Liver (tissue), 8 donors: ENCODE data around the gene SORL1-AS1.

Experiments used
- DNase-seq: peaks from one replicate; pipeline ENCODE4 v3.0.0-alpha.2; 2017; ENCODE audit warnings: low spot score
- H3K27ac ChIP-seq, 2 donors: one replicate each; pipeline ENCODE4 v1.7.0; 2013; ENCODE audit warnings: inconsistent platforms in 2 of 2, low read length in 2 of 2, control low read depth in 1 of 2, low read depth in 1 of 2, mild to moderate bottlenecking in 1 of 2
- H3K27me3 ChIP-seq, 4 donors: one replicate each; pipeline versions ENCODE4 v1.6.1 to v1.7.0; 2013; ENCODE audit warnings: low read length in 3 of 4, inconsistent platforms in 1 of 4, mild to moderate bottlenecking in 1 of 4, moderate library complexity in 1 of 4; ENCODE audit not compliant: control insufficient read depth in 4 of 4, insufficient read depth in 4 of 4
- H3K36me3 ChIP-seq, 4 donors: one replicate each; pipeline versions ENCODE4 v1.6.1 to v1.7.0; 2013; ENCODE audit warnings: low read length in 3 of 4, mild to moderate bottlenecking in 3 of 4, low read depth in 1 of 4, moderate library complexity in 1 of 4; ENCODE audit not compliant: control insufficient read depth in 4 of 4, insufficient read depth in 3 of 4
- H3K4me1 ChIP-seq, 4 donors: one replicate each; pipeline versions ENCODE4 v1.6.1 to v1.7.0; 2013; ENCODE audit warnings: low read length in 3 of 4, mild to moderate bottlenecking in 3 of 4, moderate library complexity in 1 of 4; ENCODE audit not compliant: control insufficient read depth in 4 of 4, insufficient read depth in 4 of 4
- H3K4me3 ChIP-seq, 3 donors: one replicate each; pipeline versions ENCODE4 v1.6.1 to v1.7.0; 2013; ENCODE audit warnings: low read length in 3 of 3, control low read depth in 1 of 3, low read depth in 1 of 3, mild to moderate bottlenecking in 1 of 3
- H3K9ac ChIP-seq, 2 donors: one replicate each; pipeline ENCODE4 v1.7.0; 2013; ENCODE audit warnings: low read length in 2 of 2, mild to moderate bottlenecking in 2 of 2, moderate library complexity in 2 of 2, control low read depth in 1 of 2, low read depth in 1 of 2
- H3K9me3 ChIP-seq, 4 donors: one replicate each; pipeline versions ENCODE4 v1.6.1 to v1.7.0; 2013; ENCODE audit warnings: low read length in 3 of 4; ENCODE audit not compliant: control insufficient read depth in 4 of 4
- ATF3 ChIP-seq: IDR thresholded peaks from 2 replicates; pipeline ENCODE4 v1.6.1; 2016; ENCODE audit warnings: antibody characterized with exemption
- CTCF ChIP-seq: fragments of 150-350 bp; IDR thresholded peaks from 2 replicates; pipeline ENCODE4 v1.5.1; 2017; ENCODE audit warnings: improper control_type of control experiment, low read depth, low read length; ENCODE audit not compliant: missing input control
- EGR1 ChIP-seq, 2 donors: IDR thresholded peaks; 2 replicates each; pipeline ENCODE4 v1.6.1; 2016 to 2018; ENCODE audit warnings: antibody characterized with exemption in 2 of 2, low read depth in 2 of 2
- FOXA1 ChIP-seq: IDR thresholded peaks from 2 replicates; pipeline ENCODE4 v1.6.1; 2016; ENCODE audit warnings: antibody characterized with exemption
- FOXA2 ChIP-seq: IDR thresholded peaks from 2 replicates; pipeline ENCODE4 v1.6.1; 2016; ENCODE audit warnings: antibody characterized with exemption
- GABPA ChIP-seq, 2 donors: IDR thresholded peaks in 1 of 2; conservative IDR thresholded peaks in 1 of 2; 2 replicates each; pipeline ENCODE4 v1.6.1; 2016; ENCODE audit warnings: antibody characterized with exemption in 2 of 2, mild to moderate bottlenecking in 1 of 2, moderate library complexity in 1 of 2
- HNF4A ChIP-seq, 2 donors: conservative IDR thresholded peaks; 2 replicates each; pipeline ENCODE4 v1.6.1; 2016; ENCODE audit warnings: antibody characterized with exemption in 2 of 2, mild to moderate bottlenecking in 2 of 2
- HNF4G ChIP-seq: IDR thresholded peaks from 2 replicates; pipeline ENCODE4 v1.6.1; 2016; ENCODE audit warnings: antibody characterized with exemption
- JUND ChIP-seq, 2 donors: IDR thresholded peaks; 2 replicates each; pipeline ENCODE4 v1.6.1; 2016; ENCODE audit warnings: antibody characterized with exemption in 2 of 2
- MAX ChIP-seq: IDR thresholded peaks from 2 replicates; pipeline ENCODE4 v1.6.1; 2016; ENCODE audit warnings: antibody characterized with exemption
- NR2F2 ChIP-seq: IDR thresholded peaks from 2 replicates; pipeline ENCODE4 v1.6.1; 2016; ENCODE audit warnings: antibody characterized with exemption
- RAD21 ChIP-seq, 2 donors: IDR thresholded peaks; 2 replicates each; pipeline ENCODE4 v1.6.1; 2016; ENCODE audit warnings: antibody characterized with exemption in 2 of 2, mild to moderate bottlenecking in 2 of 2
- RXRA ChIP-seq, 2 donors: IDR thresholded peaks; 2 replicates each; pipeline ENCODE4 v1.6.1; 2017 to 2018; ENCODE audit warnings: antibody characterized with exemption in 2 of 2, mild to moderate bottlenecking in 1 of 2
- SP1 ChIP-seq: IDR thresholded peaks from 2 replicates; pipeline ENCODE4 v1.6.1; 2018; ENCODE audit warnings: antibody characterized with exemption, mild to moderate bottlenecking
- TAF1 ChIP-seq: conservative IDR thresholded peaks from 2 replicates; pipeline ENCODE4 v1.6.1; 2016; ENCODE audit warnings: antibody characterized with exemption, mild to moderate bottlenecking
- YY1 ChIP-seq: IDR thresholded peaks from 2 replicates; pipeline ENCODE4 v1.6.1; 2016; ENCODE audit warnings: antibody characterized with exemption, mild to moderate bottlenecking
- ZBTB33 ChIP-seq: IDR thresholded peaks from 2 replicates; pipeline ENCODE4 v1.6.1; 2016; ENCODE audit warnings: antibody characterized with exemption
- WGBS: extraction: QIAGEN DNeasy Blood & Tissue Kit; methylation state at CpG from one replicate; pipeline ENCODE4 v1.1.7; 2013; 5-methylcytosine and 5-hydroxymethylcytosine counted together
- TF ChIP-seq, protein P1 (sequence below): IDR thresholded peaks from 2 replicates; pipeline ENCODE4 v1.6.1; 2016; ENCODE audit warnings: antibody characterized with exemption, mild to moderate bottlenecking
- donor health status: healthy.
- donor health status: healthy.
- donor health status: healthy.
- donor health status: healthy.
- donor health status: healthy.

SORL1-AS1 gene

DNA sequence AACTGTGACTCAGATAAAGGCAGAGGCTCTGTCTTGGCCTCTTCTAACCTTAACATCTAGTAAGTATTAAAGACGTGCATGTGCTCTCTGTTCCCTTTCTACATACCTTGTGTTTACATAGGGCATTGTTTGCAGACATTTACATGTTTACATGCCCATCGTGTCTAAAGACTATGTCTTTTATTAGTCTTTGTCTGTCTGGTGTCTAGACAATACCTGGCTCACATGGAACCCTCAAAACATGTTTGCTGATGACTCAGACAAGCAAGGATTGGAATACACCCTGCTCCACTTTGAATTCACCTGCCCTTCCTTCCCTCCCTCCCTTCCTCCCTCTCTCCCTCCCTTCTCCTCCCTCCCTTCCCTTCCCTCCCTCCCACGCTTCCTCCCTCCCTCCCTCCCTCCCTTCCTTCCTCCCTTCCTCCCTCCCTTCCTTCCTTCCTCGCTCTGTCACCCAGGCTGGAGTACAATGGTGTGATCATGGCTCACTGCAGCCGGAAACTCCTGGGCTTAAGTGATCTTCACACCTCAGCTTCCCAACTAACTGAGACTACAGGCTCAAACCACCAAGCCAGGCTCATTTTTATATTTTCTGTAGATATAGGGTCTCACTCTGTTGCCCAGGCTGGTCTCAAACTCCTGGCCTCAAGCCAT lies 23.7 kb upstream of the SORL1-AS1 start (continued):
- no peak for TF ChIP-seq ATF3
- TF ChIP-seq RAD21 (IDR thresholded peaks at IDR 0.05) = no peak
- TF ChIP-seq YY1 = no peak

GRCh38 chr11:121474680-121475079 lies 21.9 kb upstream of the SORL1-AS1 start:
- no peak for DNase-seq
- WGBS = 97% methylated on average over 7 of the region's 7 CpGs

More at GRCh38 chr11:121474680-121475079, 21.9 kb upstream of the SORL1-AS1 start:
- peaks cover 0 to 11% (median 1%) of the 10 kb centered on the region in 4 donors for H3K36me3 ChIP-seq
- H3K4me1 ChIP-seq = peaks cover 0 to 35% (median 9%) of the 10 kb centered on the region in 4 donors
- no peak overlapping the region for H3K4me3 ChIP-seq
- no peak overlapping the region for H3K9ac ChIP-seq
- H3K27ac ChIP-seq = no peak overlapping the region
- no peak for TF ChIP-seq JUND (IDR thresholded peaks at IDR 0.05)
- TF ChIP-seq FOXA1 = no peak
- no peak for TF ChIP-seq SP1
- TF ChIP-seq HNF4A (conservative IDR thresholded peaks at IDR 0.05) = no peak
- TF ChIP-seq EGR1 (IDR thresholded peaks at IDR 0.05; ENCODE audit: low read depth in 2 of 2) = no peak
- TF ChIP-seq YY1 = no peak
- no peak for TF ChIP-seq NR2F2
- TF ChIP-seq RXRA (IDR thresholded peaks at IDR 0.05) = no peak
- no peak for TF ChIP-seq HNF4G
- TF ChIP-seq, protein P1, sequence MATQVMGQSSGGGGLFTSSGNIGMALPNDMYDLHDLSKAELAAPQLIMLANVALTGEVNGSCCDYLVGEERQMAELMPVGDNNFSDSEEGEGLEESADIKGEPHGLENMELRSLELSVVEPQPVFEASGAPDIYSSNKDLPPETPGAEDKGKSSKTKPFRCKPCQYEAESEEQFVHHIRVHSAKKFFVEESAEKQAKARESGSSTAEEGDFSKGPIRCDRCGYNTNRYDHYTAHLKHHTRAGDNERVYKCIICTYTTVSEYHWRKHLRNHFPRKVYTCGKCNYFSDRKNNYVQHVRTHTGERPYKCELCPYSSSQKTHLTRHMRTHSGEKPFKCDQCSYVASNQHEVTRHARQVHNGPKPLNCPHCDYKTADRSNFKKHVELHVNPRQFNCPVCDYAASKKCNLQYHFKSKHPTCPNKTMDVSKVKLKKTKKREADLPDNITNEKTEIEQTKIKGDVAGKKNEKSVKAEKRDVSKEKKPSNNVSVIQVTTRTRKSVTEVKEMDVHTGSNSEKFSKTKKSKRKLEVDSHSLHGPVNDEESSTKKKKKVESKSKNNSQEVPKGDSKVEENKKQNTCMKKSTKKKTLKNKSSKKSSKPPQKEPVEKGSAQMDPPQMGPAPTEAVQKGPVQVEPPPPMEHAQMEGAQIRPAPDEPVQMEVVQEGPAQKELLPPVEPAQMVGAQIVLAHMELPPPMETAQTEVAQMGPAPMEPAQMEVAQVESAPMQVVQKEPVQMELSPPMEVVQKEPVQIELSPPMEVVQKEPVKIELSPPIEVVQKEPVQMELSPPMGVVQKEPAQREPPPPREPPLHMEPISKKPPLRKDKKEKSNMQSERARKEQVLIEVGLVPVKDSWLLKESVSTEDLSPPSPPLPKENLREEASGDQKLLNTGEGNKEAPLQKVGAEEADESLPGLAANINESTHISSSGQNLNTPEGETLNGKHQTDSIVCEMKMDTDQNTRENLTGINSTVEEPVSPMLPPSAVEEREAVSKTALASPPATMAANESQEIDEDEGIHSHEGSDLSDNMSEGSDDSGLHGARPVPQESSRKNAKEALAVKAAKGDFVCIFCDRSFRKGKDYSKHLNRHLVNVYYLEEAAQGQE = no peak
- TF ChIP-seq GABPA (IDR thresholded peaks at IDR 0.05 in 1 of 2, conservative IDR thresholded peaks at IDR 0.05 in 1 of 2) = no peak
- no peak for TF ChIP-seq ATF3
- TF ChIP-seq TAF1 = no peak
- TF ChIP-seq ZBTB33 = no peak
- no peak for TF ChIP-seq CTCF
- TF ChIP-seq FOXA2 = no peak
- TF ChIP-seq RAD21 (IDR thresholded peaks at IDR 0.05) = no peak
- no peak for TF ChIP-seq MAX
- H3K27me3 ChIP-seq = no peaks in the 10 kb centered on the region
- no peaks in the 10 kb centered on the region for H3K9me3 ChIP-seq
